HEK293T (cell line): ENCODE measurements around the gene LILRB3.
"Not testable (repeated sequence)": the region's sequence is repeated elsewhere in the genome, so short reads cannot be mapped to it uniquely, and the experiment has no call there.

Source experiments
- ARNT ChIP-seq: fragments of 450-650 bp; IDR thresholded peaks from 2 replicates; pipeline ENCODE4 v1.6.1; 2017; ENCODE audit warnings: mild to moderate bottlenecking
- BHLHE40 ChIP-seq: fragments of 450-650 bp; IDR thresholded peaks from 2 replicates; pipeline ENCODE4 v1.6.1; 2016; ENCODE audit warnings: mild to moderate bottlenecking, moderate library complexity, borderline replicate concordance
- ELF4 ChIP-seq: fragments of 450-650 bp; IDR thresholded peaks from 2 replicates; pipeline ENCODE4 v1.6.1; 2017; ENCODE audit warnings: antibody characterized with exemption
- FOXA1 ChIP-seq: fragments of 450-650 bp; IDR thresholded peaks from 2 replicates; pipeline ENCODE4 v1.6.1; 2016; ENCODE audit warnings: mild to moderate bottlenecking
- FOXM1 ChIP-seq: fragments of 450-650 bp; IDR thresholded peaks from 2 replicates; pipeline ENCODE4 v1.6.1; 2017; ENCODE audit warnings: mild to moderate bottlenecking, borderline replicate concordance
- L3MBTL2 ChIP-seq: fragments of 450-650 bp; conservative IDR thresholded peaks from 2 replicates; pipeline ENCODE4 v1.6.1; 2016; ENCODE audit warnings: mild to moderate bottlenecking
- LEF1 ChIP-seq: fragments of 450-650 bp; IDR thresholded peaks from 2 replicates; pipeline ENCODE4 v1.6.1; 2017; ENCODE audit warnings: mild to moderate bottlenecking, borderline replicate concordance
- NFRKB ChIP-seq: fragments of 450-650 bp; IDR thresholded peaks from 2 replicates; pipeline ENCODE4 v1.6.1; 2016; ENCODE audit warnings: mild to moderate bottlenecking, moderate library complexity
- SP1 ChIP-seq: fragments of 450-650 bp; IDR thresholded peaks from 2 replicates; pipeline ENCODE4 v1.6.1; 2017
- SUZ12 ChIP-seq: fragments of 450-650 bp; IDR thresholded peaks from 2 replicates; pipeline ENCODE4 v1.6.1; 2016; ENCODE audit warnings: mild to moderate bottlenecking
- TARDBP ChIP-seq: fragments of 450-650 bp; IDR thresholded peaks from 2 replicates; pipeline ENCODE4 v1.6.1; 2016
- ZNF384 ChIP-seq: fragments of 450-650 bp; IDR thresholded peaks from 2 replicates; pipeline ENCODE4 v1.6.1; 2016
- TF ChIP-seq, protein P1 (sequence below): fragments of 450-650 bp; IDR thresholded peaks from 2 replicates; pipeline ENCODE4 v1.6.1; 2016

GRCh38 chr19:54214217-54214616 is 8.6 kb downstream of the LILRB3 start:
- not testable (repeated sequence) for TF ChIP-seq SP1, NFRKB, FOXM1, LEF1, TARDBP, SUZ12, BHLHE40, ZNF384, ARNT, ELF4, FOXA1, L3MBTL2
- TF ChIP-seq, protein P1, sequence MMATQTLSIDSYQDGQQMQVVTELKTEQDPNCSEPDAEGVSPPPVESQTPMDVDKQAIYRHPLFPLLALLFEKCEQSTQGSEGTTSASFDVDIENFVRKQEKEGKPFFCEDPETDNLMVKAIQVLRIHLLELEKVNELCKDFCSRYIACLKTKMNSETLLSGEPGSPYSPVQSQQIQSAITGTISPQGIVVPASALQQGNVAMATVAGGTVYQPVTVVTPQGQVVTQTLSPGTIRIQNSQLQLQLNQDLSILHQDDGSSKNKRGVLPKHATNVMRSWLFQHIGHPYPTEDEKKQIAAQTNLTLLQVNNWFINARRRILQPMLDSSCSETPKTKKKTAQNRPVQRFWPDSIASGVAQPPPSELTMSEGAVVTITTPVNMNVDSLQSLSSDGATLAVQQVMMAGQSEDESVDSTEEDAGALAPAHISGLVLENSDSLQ = not testable (repeated sequence)
